ENCODE measurements around the gene DNTTIP2.

Gene DNTTIP2

GRCh38 chr1:93828367-93828755 lies 50.6 kb downstream of the DNTTIP2 start:
- POLR2A ChIA-PET, result interaction anchor here (1.3 kb wide), 1 partner anchor 18 kb away, joined by 6 read pairs; no protein-coding TSS in a partner anchor
- CTCF ChIA-PET, result interaction anchor here (1.6 kb wide), 1 partner anchor 16 kb away, joined by 3 read pairs; no protein-coding TSS in a partner anchor
- no peak for DNase-seq (ENCODE audit: extremely low spot score)
- TF ChIP-seq ZNF384 (IDR thresholded peaks at IDR 0.05), result no peak
- no peak for TF ChIP-seq FOXK2 (IDR thresholded peaks at IDR 0.05)
- no peak for TF ChIP-seq PKNOX1 (IDR thresholded peaks at IDR 0.05)
- TF ChIP-seq ARNT (IDR thresholded peaks at IDR 0.05), result no peak
- TF ChIP-seq LEF1 (IDR thresholded peaks at IDR 0.05; ENCODE audit: borderline replicate concordance), result no peak
- TF ChIP-seq L3MBTL2 (conservative IDR thresholded peaks at IDR 0.05), result no peak
- no peak for TF ChIP-seq NFRKB (IDR thresholded peaks at IDR 0.05)
- no peak for TF ChIP-seq ELF4 (IDR thresholded peaks at IDR 0.05)
- no peak for TF ChIP-seq BHLHE40 (IDR thresholded peaks at IDR 0.05; ENCODE audit: borderline replicate concordance)
- TF ChIP-seq TARDBP (IDR thresholded peaks at IDR 0.05), result no peak
- no peak for TF ChIP-seq HDGF (IDR thresholded peaks at IDR 0.05; ENCODE audit: borderline replicate concordance)
- no peak for TF ChIP-seq FOXA1 (IDR thresholded peaks at IDR 0.05)
- no peak for TF ChIP-seq FOXM1 (IDR thresholded peaks at IDR 0.05; ENCODE audit: borderline replicate concordance)
- no peak for TF ChIP-seq CTBP1 (IDR thresholded peaks at IDR 0.05; ENCODE audit: borderline replicate concordance)

GRCh38 chr1:93827633-93828366 lies 51.2 kb downstream of the DNTTIP2 start:
- POLR2A ChIA-PET, result interaction anchor here (0.8 to 1.3 kb wide), 2 partner anchors 18 kb away, joined by 5 to 6 read pairs; no protein-coding TSS in a partner anchor
- no peak for DNase-seq (ENCODE audit: extremely low spot score)
- TF ChIP-seq PKNOX1 (IDR thresholded peaks at IDR 0.05) (no peak), FOXA1 (IDR thresholded peaks at IDR 0.05) (no peak), ELF4 (IDR thresholded peaks at IDR 0.05) (no peak), TARDBP (IDR thresholded peaks at IDR 0.05) (no peak), ARNT (IDR thresholded peaks at IDR 0.05) (no peak), ZNF384 (IDR thresholded peaks at IDR 0.05) (no peak), BHLHE40 (IDR thresholded peaks at IDR 0.05; ENCODE audit: borderline replicate concordance) (no peak), L3MBTL2 (conservative IDR thresholded peaks at IDR 0.05) (no peak)
- CTCF ChIA-PET, result interaction anchor here (1.6 kb wide), 1 partner anchor 16 kb away, joined by 3 read pairs; no protein-coding TSS in a partner anchor

- POLR2A ChIA-PET, result interaction anchor here (0.8 kb wide), 1 partner anchor 19 kb away, joined by 5 read pairs; no protein-coding TSS in a partner anchor
- CTCF ChIA-PET, result no interaction called here
- no peak for DNase-seq (ENCODE audit: extremely low spot score)
- no peak for TF ChIP-seq ARNT (IDR thresholded peaks at IDR 0.05)
- no peak for TF ChIP-seq TARDBP (IDR thresholded peaks at IDR 0.05)
- TF ChIP-seq BHLHE40 (IDR thresholded peaks at IDR 0.05; ENCODE audit: borderline replicate concordance), result no peak
- TF ChIP-seq PKNOX1 (IDR thresholded peaks at IDR 0.05), result no peak
- no peak for TF ChIP-seq L3MBTL2 (conservative IDR thresholded peaks at IDR 0.05)
- TF ChIP-seq FOXK2 (IDR thresholded peaks at IDR 0.05), result no peak
- no peak for TF ChIP-seq HDGF (IDR thresholded peaks at IDR 0.05; ENCODE audit: borderline replicate concordance)
- TF ChIP-seq ELF4 (IDR thresholded peaks at IDR 0.05), result no peak
- TF ChIP-seq NFRKB (IDR thresholded peaks at IDR 0.05), result no peak
Measured at GRCh38 chr1:93827128-93827527, 51.9 kb downstream of the DNTTIP2 start.

GRCh38 chr1:93824834-93825233 lies 54.2 kb downstream of the DNTTIP2 start:
- ChIA-PET POLR2A (no interaction called here), CTCF (no interaction called here)
- TF ChIP-seq PKNOX1 (IDR thresholded peaks at IDR 0.05), result no peak
- TF ChIP-seq FOXM1 (IDR thresholded peaks at IDR 0.05; ENCODE audit: borderline replicate concordance), result no peak
- no peak for TF ChIP-seq LEF1 (IDR thresholded peaks at IDR 0.05; ENCODE audit: borderline replicate concordance)
- no peak for TF ChIP-seq SP1 (IDR thresholded peaks at IDR 0.05)
- TF ChIP-seq TARDBP (IDR thresholded peaks at IDR 0.05), result no peak
- no peak for TF ChIP-seq ZNF384 (IDR thresholded peaks at IDR 0.05)
- no peak for TF ChIP-seq FOXA1 (IDR thresholded peaks at IDR 0.05)
- no peak for TF ChIP-seq HDGF (IDR thresholded peaks at IDR 0.05; ENCODE audit: borderline replicate concordance)
- TF ChIP-seq BHLHE40 (IDR thresholded peaks at IDR 0.05; ENCODE audit: borderline replicate concordance), result no peak
- TF ChIP-seq NFRKB (IDR thresholded peaks at IDR 0.05), result no peak
- TF ChIP-seq ELF4 (IDR thresholded peaks at IDR 0.05), result no peak
- no peak for TF ChIP-seq L3MBTL2 (conservative IDR thresholded peaks at IDR 0.05)
- no peak for TF ChIP-seq SUZ12 (IDR thresholded peaks at IDR 0.05)
- TF ChIP-seq FOXK2 (IDR thresholded peaks at IDR 0.05), result no peak
- no peak for TF ChIP-seq CTBP1 (IDR thresholded peaks at IDR 0.05; ENCODE audit: borderline replicate concordance)
- TF ChIP-seq ARNT (IDR thresholded peaks at IDR 0.05), result no peak
- no peak for DNase-seq (ENCODE audit: extremely low spot score)

GRCh38 chr1:93822730-93823425 lies 56.1 kb downstream of the DNTTIP2 start:
- no peak for TF ChIP-seq ARNT (IDR thresholded peaks at IDR 0.05)
- no peak for TF ChIP-seq FOXM1 (IDR thresholded peaks at IDR 0.05; ENCODE audit: borderline replicate concordance)
- no peak for TF ChIP-seq ZNF384 (IDR thresholded peaks at IDR 0.05)
- TF ChIP-seq SP1 (IDR thresholded peaks at IDR 0.05), result no peak
- no peak for TF ChIP-seq TARDBP (IDR thresholded peaks at IDR 0.05)
- TF ChIP-seq CTBP1 (IDR thresholded peaks at IDR 0.05; ENCODE audit: borderline replicate concordance), result no peak
- no peak for TF ChIP-seq PKNOX1 (IDR thresholded peaks at IDR 0.05)
- POLR2A ChIA-PET, result interaction anchor here (1.1 kb wide), 1 partner anchor 23 kb away, joined by 3 read pairs; no protein-coding TSS in a partner anchor
- DNase-seq (ENCODE audit: extremely low spot score), result no peak
- CTCF ChIA-PET, result interaction anchor here (0.7 to 1.2 kb wide), 2 partner anchors 21 to 152 kb away, joined by 3 read pairs; no protein-coding TSS in a partner anchor
